Measurements from ENCODE around the gene CNTNAP2.
"Not testable (repeated sequence)": the region's sequence is repeated elsewhere in the genome, so short reads cannot be mapped to it uniquely, and the experiment has no call there.

Gene CNTNAP2

GRCh38 chr7:146892151-146892550, 775.5 kb downstream of the CNTNAP2 start:
- DNase-seq (ENCODE audit: low read depth): no peak

- no peak for DNase-seq (ENCODE audit: low read depth)
Observed at GRCh38 chr7:146894927-146895326, 778.3 kb downstream of the CNTNAP2 start.

- DNase-seq (ENCODE audit: low read depth): no peak
Observed at GRCh38 chr7:146902266-146902665, 785.7 kb downstream of the CNTNAP2 start.

DNA sequence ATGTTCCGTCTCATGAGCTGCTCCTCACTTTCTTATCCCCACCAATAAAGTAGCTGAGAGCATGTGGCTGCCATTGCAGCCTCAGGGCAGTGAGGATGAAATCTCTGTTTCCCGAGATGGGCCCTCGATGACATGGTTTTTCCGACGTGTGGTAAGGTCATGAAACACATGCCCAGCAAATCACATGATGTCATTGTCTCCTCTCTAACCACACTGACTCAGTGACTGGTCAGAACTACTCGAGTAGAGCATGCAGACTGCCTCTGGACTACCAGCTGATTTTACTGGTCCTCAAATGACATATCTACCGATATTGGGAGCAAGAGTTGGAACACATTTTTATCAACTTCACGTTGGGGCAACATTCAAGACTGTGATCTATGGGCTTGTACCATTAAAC, 786.1 kb downstream of the CNTNAP2 start:
- no peak for DNase-seq (ENCODE audit: low read depth)

GRCh38 chr7:146905746-146906145, 789.1 kb downstream of the CNTNAP2 start:
- not testable (repeated sequence) for DNase-seq (ENCODE audit: low read depth)

DNA sequence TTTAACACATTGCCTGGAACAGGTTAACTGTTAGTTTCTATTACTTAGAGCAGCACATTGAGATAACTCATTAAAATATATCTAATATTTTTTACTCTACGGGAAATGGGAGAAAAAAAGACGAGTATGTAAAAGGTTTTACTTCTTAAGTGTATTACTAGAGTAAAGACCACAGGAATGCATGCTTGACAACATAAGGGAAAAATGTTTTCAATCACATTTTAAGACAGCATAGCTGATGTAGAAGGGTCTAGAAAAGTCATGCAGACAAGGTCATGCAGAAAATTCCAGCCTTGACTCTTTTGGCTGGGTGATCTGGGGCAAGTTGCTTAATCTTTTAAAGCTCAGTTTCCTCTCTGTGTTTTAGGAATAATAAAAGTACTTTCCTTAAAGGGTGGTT, 806.2 kb downstream of the CNTNAP2 start:
- DNase-seq (ENCODE audit: low read depth): no peak

DNA sequence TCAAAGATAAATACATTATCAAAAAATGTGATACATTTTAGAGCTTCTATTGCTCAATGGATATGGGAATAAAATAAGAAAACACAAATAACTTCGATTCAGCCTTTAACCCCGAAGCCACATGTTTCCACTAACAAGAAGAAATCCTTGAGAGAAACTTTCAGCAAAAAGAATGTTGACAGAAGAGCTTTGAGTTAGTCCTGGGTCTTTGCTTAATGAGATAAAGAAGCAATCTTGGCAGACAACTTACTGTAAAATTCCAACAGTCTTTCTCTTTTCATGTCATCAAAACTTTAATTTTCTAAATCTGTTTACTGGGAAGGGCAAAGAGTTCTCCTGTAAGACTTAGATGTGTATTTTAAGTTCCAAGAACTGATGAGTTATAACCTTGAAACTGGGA, 810.2 kb downstream of the CNTNAP2 start:
- no peak for DNase-seq (ENCODE audit: low read depth)

GRCh38 chr7:146937836-146938235, 821.2 kb downstream of the CNTNAP2 start:
- no peak for DNase-seq (ENCODE audit: low read depth)

GRCh38 chr7:146943483-146943882, 826.9 kb downstream of the CNTNAP2 start:
- DNase-seq (ENCODE audit: low read depth): no peak

- DNase-seq (ENCODE audit: low read depth): no peak
Observed at GRCh38 chr7:146948703-146949102, 832.1 kb downstream of the CNTNAP2 start.

DNA sequence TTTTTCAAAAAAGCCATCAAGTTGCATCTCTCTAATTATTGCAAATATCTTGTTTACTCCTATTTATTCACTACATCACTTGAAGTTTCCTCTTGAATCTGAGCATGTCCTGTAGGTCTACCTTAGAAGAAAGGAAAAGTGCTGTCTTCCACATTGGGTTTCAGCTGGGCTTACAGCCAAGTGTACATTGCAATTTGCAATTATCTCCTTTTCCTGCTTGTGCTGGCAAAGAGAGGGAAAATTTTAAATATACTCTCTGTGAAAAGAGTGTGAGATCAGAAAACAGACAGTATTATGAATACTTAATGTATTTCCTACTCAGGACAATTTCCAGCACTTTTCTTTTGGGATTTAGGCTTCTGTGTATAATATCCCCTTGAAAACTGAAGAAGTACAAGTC, 839.7 kb downstream of the CNTNAP2 start:
- DNase-seq (ENCODE audit: low read depth): no peak

DNA sequence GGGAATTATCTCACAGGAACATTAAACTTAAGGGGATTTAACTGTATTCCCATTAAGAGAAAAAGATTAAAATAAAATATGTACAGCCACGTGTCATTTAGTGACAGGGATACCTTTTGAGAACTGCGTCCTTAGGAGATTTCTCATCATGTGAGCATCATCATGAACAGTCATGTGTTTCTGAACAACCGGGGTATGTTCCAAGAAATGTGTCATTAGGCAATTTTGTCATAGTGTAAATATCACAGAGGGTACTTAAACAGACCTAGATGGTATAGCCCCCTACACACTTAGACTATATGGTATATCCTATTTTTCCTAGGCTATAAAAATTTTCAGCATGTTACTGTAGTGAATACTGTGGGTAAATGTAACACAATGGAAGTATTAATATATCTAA, 840.3 kb downstream of the CNTNAP2 start:
- DNase-seq (ENCODE audit: low read depth): no peak

GRCh38 chr7:146960773-146961391, 844.3 kb downstream of the CNTNAP2 start:
- no peak for DNase-seq (ENCODE audit: low read depth)

GRCh38 chr7:146961617-146962016, 845.0 kb downstream of the CNTNAP2 start:
- no peak for DNase-seq (ENCODE audit: low read depth)

GRCh38 chr7:146966274-146966673, 849.7 kb downstream of the CNTNAP2 start:
- no peak for DNase-seq (ENCODE audit: low read depth)

GRCh38 chr7:146982482-146982881, 865.9 kb downstream of the CNTNAP2 start:
- no peak for DNase-seq (ENCODE audit: low read depth)

- DNase-seq (ENCODE audit: low read depth): no peak
Observed at GRCh38 chr7:146991596-146991995, 875.0 kb downstream of the CNTNAP2 start.

GRCh38 chr7:146993764-146994163, 877.2 kb downstream of the CNTNAP2 start:
- DNase-seq (ENCODE audit: low read depth): no peak

DNA sequence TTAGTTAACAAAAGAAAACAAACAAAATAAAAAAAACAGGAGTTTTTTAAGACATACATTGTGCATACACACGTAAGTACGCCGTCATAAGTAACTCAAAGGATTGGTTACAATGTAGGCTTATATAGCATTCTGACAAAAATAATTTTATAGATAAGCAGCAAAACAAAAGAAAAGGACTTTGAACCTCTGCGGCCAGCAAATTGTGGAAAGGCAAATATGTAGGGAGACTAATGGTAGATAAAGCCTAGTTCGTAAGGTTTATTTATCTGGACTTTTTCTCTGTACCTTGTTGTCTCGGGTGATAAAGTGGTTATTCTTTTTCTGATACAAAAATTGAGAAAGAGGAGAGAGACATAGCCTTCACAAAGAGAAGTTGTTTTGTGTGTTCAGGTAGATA, 891.9 kb downstream of the CNTNAP2 start:
- no peak for DNase-seq (ENCODE audit: low read depth)

DNA sequence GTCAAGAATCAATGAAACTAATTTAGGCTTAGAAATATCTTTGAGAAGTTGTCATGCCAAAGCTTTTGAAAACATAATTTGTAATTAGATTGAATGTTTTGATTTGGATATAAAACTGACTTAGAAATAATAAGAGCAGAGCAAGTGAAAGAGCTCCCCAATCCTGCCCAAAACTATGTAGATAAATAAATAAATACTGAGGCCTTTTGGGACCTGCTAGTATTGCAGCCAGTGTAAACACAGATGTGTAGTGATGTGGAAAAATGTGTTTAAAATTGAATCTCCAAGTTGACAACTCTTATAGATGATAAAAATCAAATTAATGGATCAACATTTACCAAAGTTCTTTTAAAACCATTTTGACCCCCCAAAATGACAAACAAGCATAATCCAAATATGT, 896.1 kb downstream of the CNTNAP2 start:
- no peak for DNase-seq (ENCODE audit: low read depth)

DNA sequence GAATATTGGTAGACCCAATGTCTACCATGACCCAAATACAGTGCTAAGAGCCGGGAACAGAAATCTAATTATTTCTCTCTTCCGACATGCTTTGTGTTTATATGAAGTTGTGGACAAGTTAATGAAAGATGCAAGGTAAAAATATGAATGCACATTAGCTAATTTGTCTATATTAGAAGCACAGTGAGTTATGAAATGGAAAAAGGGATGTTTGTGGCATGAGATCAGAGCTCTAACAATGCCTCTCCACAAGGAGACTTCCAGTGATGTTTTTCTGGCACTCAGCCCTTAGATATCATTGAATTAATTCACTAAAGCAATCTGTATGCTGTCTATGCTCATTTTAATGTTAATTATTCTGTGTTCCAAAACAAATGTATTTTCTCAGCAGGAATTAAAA, 897.2 kb downstream of the CNTNAP2 start:
- DNase-seq (ENCODE audit: low read depth): no peak

- no peak for DNase-seq (ENCODE audit: low read depth)
Observed at GRCh38 chr7:147014286-147014955, 897.8 kb downstream of the CNTNAP2 start.

DNA sequence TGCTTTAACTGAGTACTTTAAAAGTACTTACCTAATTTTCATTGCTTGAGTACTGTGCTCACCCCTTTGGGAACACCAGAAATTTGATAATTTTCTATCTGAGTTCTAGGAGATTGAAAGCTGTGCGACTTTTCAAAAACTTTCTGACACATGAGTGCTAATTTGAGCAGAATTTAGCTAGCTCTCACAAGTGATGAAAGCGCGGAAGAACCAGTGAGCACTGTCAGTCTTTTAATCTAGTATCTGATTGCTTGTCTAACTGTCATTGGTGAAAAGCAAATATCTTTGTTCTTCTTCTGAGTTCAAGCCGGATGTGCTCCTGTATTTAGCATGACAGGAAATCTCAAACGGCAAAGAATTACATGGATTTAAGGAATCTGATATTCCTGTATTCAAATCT, 899.4 kb downstream of the CNTNAP2 start:
- DNase-seq (ENCODE audit: low read depth): no peak

- DNase-seq (ENCODE audit: low read depth): no peak
Observed at GRCh38 chr7:147022056-147022455, 905.5 kb downstream of the CNTNAP2 start.

Measured in activated T-cell treated with anti-CD3 and anti-CD28 coated beads for 24 hours (primary cell).